HCT116 (cell line): ENCODE results near the gene UBTF. TPM values are rescaled to one million over a fixed set of nuclear protein-coding genes. Genes with fewer than 3 reads are reported as not detected.

Experiments used
- ATAC-seq: fragments of 200-7000 bp; cut with Tn5 transposase; 2 replicates; pipeline ENCODE4 v1.9.1; 2020; ENCODE audit warnings: mild to moderate bottlenecking, moderate library complexity
- BruUV-seq: library from RNA; stranded (reverse); fragments of 400-500 nt; replicated peaks from 2 replicates; lab custom pipeline; 2021; lab: Mats Ljungman, UMichigan
- CTCF ChIA-PET: fragments of 300-600 bp; sonication (Branson Sonifier 250); formaldehyde crosslinking; loops from one replicate; lab custom pipeline; 2021; ENCODE audit warnings: antibody characterized with exemption; lab: Charles Lee
- POLR2A ChIA-PET: fragments of 300-600, 350-600 bp; sonication (Branson Sonifier 250); formaldehyde crosslinking; loops from one replicate; lab custom pipeline; 2021; ENCODE audit warnings: antibody characterized with exemption; lab: Charles Lee
- RAD21 ChIA-PET, 2 experiments: fragments of 300-600 bp; sonication (Branson Sonifier 250); formaldehyde crosslinking; loops; one replicate each; lab custom pipeline; 2023; ENCODE audit warnings: low total read pairs in 2 of 2; ENCODE audit not compliant: uncharacterized antibody in 2 of 2, unreplicated experiment in 2 of 2, low non-redundant PET in 1 of 2; lab: Charles Lee
- DNase-seq: peaks from one replicate; pipeline ENCODE4 v3.0.0-alpha.2; 2010; ENCODE audit warnings: low read depth, low spot score
- H2AFZ ChIP-seq: fragments of 200-600 bp; shearing (Covaris generic), sonication (generic); 2 replicates; pipeline ENCODE4 v1.6.1; 2017; ENCODE audit warnings: low read depth, mixed run types, mixed read lengths, antibody characterized with exemption, low read length; ENCODE audit not compliant: poor library complexity, severe bottlenecking
- H3K27ac ChIP-seq: 2 replicates; pipeline ENCODE4 v1.5.1; 2012; ENCODE audit warnings: low read depth, low read length
- H3K27me3 ChIP-seq: fragments of 200-600 bp; sonication (generic); 2 replicates; pipeline ENCODE4 v1.6.1; 2016; ENCODE audit warnings: mixed run types, low read length, mixed read lengths; ENCODE audit not compliant: insufficient read depth
- H3K36me3 ChIP-seq, 2 experiments: fragments of 200-500 bp in 1 of 2; fragments of 200-600 bp in 1 of 2; sonication (Bioruptor generic) in 1 of 2; sonication (generic) in 1 of 2; 2 replicates each; pipeline versions ENCODE4 v1.5.1 to v1.6.1; 2014 to 2016; ENCODE audit warnings: low read length in 2 of 2, inconsistent platforms in 1 of 2, mixed read lengths in 1 of 2, mixed run types in 1 of 2; ENCODE audit not compliant: insufficient read depth in 2 of 2, control insufficient read depth in 1 of 2
- H3K4me1 ChIP-seq, 2 experiments: fragments of 200-600 bp in 1 of 2; sonication (generic) in 1 of 2; 2 replicates each; pipeline versions ENCODE4 v1.5.1 to v1.6.1; 2012 to 2017; ENCODE audit warnings: low read length in 2 of 2, inconsistent platforms in 1 of 2, mild to moderate bottlenecking in 1 of 2, mixed read lengths in 1 of 2, mixed run types in 1 of 2, moderate library complexity in 1 of 2; ENCODE audit not compliant: insufficient read depth in 2 of 2, control insufficient read depth in 1 of 2
- H3K4me2 ChIP-seq: fragments of 200-600 bp; sonication (generic); 2 replicates; pipeline ENCODE4 v1.6.1; 2017; ENCODE audit warnings: mixed run types, low read length, mixed read lengths
- H3K4me3 ChIP-seq, 2 experiments: fragments of 200-600 bp in 1 of 2; sonication (generic) in 1 of 2; replicated peaks in 1 of 2; 2 replicates each; pipeline ENCODE4 v1.5.1; 2011 to 2016; ENCODE audit warnings: low read length in 2 of 2, control low read depth in 1 of 2, low read depth in 1 of 2, mild to moderate bottlenecking in 1 of 2, mixed read lengths in 1 of 2, mixed run types in 1 of 2
- H3K79me2 ChIP-seq: fragments of 200-600 bp; sonication (generic); 2 replicates; pipeline ENCODE4 v1.6.1; 2017; ENCODE audit warnings: mild to moderate bottlenecking, mixed run types, low read length, moderate library complexity, mixed read lengths; ENCODE audit not compliant: insufficient read depth
- H3K9ac ChIP-seq: fragments of 200-600 bp; sonication (generic); 2 replicates; pipeline ENCODE4 v1.6.1; 2016; ENCODE audit warnings: low read length, mixed read lengths
- H3K9me2 ChIP-seq: fragments of 200-600 bp; sonication (generic), shearing (Covaris generic); 2 replicates; pipeline ENCODE4 v1.6.1; 2017; ENCODE audit warnings: mixed run types, mild to moderate bottlenecking, moderate library complexity; ENCODE audit not compliant: insufficient read depth
- H3K9me3 ChIP-seq, 2 experiments: fragments of 200-500 bp in 1 of 2; fragments of 200-600 bp in 1 of 2; sonication (Bioruptor generic) in 1 of 2; sonication (generic) in 1 of 2; 2 replicates each; pipeline ENCODE4 v1.6.1; 2014 to 2017; ENCODE audit warnings: low read length in 2 of 2, mixed read lengths in 2 of 2, inconsistent platforms in 1 of 2, low read depth in 1 of 2, mild to moderate bottlenecking in 1 of 2, mixed run types in 1 of 2, moderate library complexity in 1 of 2; ENCODE audit not compliant: control insufficient read depth in 1 of 2, insufficient read depth in 1 of 2
- H4K20me1 ChIP-seq: fragments of 200-600 bp; sonication (generic), shearing (Covaris generic); 2 replicates; pipeline ENCODE4 v1.6.1; 2017; ENCODE audit warnings: mixed run types, mild to moderate bottlenecking, moderate library complexity; ENCODE audit not compliant: insufficient read depth
- EGR1 ChIP-seq: IDR thresholded peaks from 2 replicates; pipeline ENCODE4 v1.6.1; 2012; ENCODE audit warnings: low read depth
- ELF1 ChIP-seq: IDR thresholded peaks from 2 replicates; pipeline ENCODE4 v1.6.1; 2012; ENCODE audit warnings: low read depth, borderline replicate concordance
- EZH2 ChIP-seq: fragments of 200-600 bp; sonication (generic); IDR thresholded peaks from 2 replicates; pipeline ENCODE4 v1.6.1; 2017; ENCODE audit warnings: antibody characterized with exemption, mixed run types
- FOSL1 ChIP-seq: IDR thresholded peaks from 2 replicates; pipeline ENCODE4 v1.6.1; 2012; ENCODE audit warnings: low read depth
- JUND ChIP-seq: IDR thresholded peaks from 2 replicates; pipeline ENCODE4 v1.6.1; 2012
- POLR2AphosphoS5 ChIP-seq: IDR thresholded peaks from 2 replicates; pipeline ENCODE4 v1.6.1; 2011; ENCODE audit warnings: mild to moderate bottlenecking, low read depth, low read length, moderate library complexity
- RAD21 ChIP-seq: IDR thresholded peaks from 2 replicates; pipeline ENCODE4 v1.6.1; 2012; ENCODE audit warnings: low read depth, mild to moderate bottlenecking
- SIN3A ChIP-seq: IDR thresholded peaks from 2 replicates; pipeline ENCODE4 v1.6.1; 2012; ENCODE audit warnings: low read depth
- SP1 ChIP-seq: IDR thresholded peaks from 2 replicates; pipeline ENCODE4 v1.6.1; 2012; ENCODE audit warnings: low read depth
- SRF ChIP-seq: IDR thresholded peaks from 2 replicates; pipeline ENCODE4 v1.6.1; 2012; ENCODE audit warnings: low read depth
- TCF7L2 ChIP-seq: IDR thresholded peaks from 2 replicates; pipeline ENCODE4 v1.7.0; 2011; ENCODE audit warnings: borderline replicate concordance, inconsistent platforms; ENCODE audit not compliant: insufficient read depth, insufficient read length; ENCODE audit errors: extremely low read depth
- intact Hi-C: fragments of 100-400 bp; cut with micrococcal nuclease; formaldehyde crosslinking; loops from 2 replicates; pipeline ENCODE4 v1.10.0; 2022
- total RNA-seq: library from RNA; stranded (reverse); gene quantifications from one replicate; pipeline ENCODE4 v1.2.1, GENCODE V29; 2021; ENCODE audit not compliant: unreplicated experiment
- TF ChIP-seq, protein P1 (sequence below): IDR thresholded peaks from 2 replicates; pipeline ENCODE4 v1.6.1; 2012
- TF ChIP-seq, protein P2 (sequence below): IDR thresholded peaks from 2 replicates; pipeline ENCODE4 v1.6.1; 2012; ENCODE audit warnings: low read depth

The UBTF gene
- total RNA-seq, 1 experiment from 2014 or later: 84.3 TPM

DNA sequence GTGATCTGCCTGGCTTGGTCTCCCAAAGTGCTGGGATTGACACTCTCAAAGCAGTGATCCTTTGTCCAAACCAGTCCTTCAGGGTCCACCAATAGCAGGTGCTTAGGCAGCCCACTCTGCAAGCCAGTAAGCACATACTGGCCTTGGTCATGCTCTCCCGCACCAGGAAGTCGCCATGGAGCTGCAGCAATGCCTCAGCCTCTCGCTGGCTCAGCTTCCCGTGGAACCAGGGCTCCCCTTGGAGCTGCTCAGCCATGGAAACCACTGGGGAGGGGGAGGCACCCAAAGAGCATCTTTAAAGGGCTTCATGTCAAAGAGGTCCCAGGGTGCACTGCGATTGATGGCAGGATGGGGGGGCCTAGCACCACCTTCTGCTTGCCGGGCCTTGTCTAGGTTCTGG, 9.6 kb upstream of the UBTF start:
- no peak overlapping the region for H3K4me3 ChIP-seq
- no peaks in the 10 kb centered on the region for H3K9me3 ChIP-seq
- no TSS peak for BruUV-seq
- ATAC-seq (no peak), DNase-seq (no peak)
- no peak overlapping the region for H3K4me2 ChIP-seq
- no peaks in the 10 kb centered on the region for H3K27me3 ChIP-seq
- no peaks in the 10 kb centered on the region for H3K79me2 ChIP-seq
- no peak overlapping the region for H3K27ac ChIP-seq
- ChIA-PET RAD21 (no interaction called here), CTCF (no interaction called here), POLR2A (no interaction called here)
- H4K20me1 ChIP-seq: no peaks in the 10 kb centered on the region
- H3K9me2 ChIP-seq: no peaks in the 10 kb centered on the region
- no peaks in the 10 kb centered on the region for H3K36me3 ChIP-seq
- TF ChIP-seq EZH2: no peak
- TF ChIP-seq POLR2AphosphoS5: no peak
- no peak for TF ChIP-seq FOSL1
- TF ChIP-seq JUND: no peak
- TF ChIP-seq, protein P1, sequence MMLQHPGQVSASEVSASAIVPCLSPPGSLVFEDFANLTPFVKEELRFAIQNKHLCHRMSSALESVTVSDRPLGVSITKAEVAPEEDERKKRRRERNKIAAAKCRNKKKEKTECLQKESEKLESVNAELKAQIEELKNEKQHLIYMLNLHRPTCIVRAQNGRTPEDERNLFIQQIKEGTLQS: no peak
- no peak for TF ChIP-seq ELF1
- no peak for TF ChIP-seq EGR1
- no peak for TF ChIP-seq SIN3A
- TF ChIP-seq RAD21: no peak
- no peak for TF ChIP-seq TCF7L2
- TF ChIP-seq SRF: no peak
- no peak overlapping the region for H2AFZ ChIP-seq
- no peak overlapping the region for H3K9ac ChIP-seq
- H3K4me1 ChIP-seq: peaks cover under 1 to 7% of the 10 kb centered on the region in 2 experiments
- intact Hi-C loops: no loop called here

DNA sequence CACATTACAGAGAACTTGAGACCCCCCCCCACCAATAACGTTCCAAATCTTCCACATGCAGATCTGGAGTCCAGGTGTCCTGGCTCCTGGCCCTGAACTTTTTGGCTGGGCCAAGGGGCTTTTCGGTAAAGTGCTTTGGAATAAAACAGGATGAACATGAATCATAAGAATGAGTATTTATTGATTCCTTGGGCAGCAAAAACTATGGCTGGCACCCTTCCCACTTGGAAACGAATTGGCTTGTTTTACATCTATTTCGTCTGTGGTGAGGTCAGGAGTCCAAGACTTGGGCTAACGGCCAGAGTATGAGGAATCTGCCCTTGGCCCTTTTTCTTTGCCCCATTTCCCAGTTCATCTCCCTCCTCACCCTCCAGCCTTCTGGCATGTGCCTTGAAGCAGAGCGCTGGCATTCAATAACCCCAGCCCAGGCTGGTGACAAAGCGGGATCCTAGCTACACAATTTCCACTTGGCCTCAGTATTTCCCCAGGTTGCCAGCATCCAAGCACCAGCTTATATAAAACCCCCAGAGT, 4.1 kb upstream of the UBTF start:
- H3K36me3 ChIP-seq: no peaks in the 10 kb centered on the region
- H4K20me1 ChIP-seq: no peaks in the 10 kb centered on the region
- H3K9me3 ChIP-seq: no peaks in the 10 kb centered on the region
- ChIA-PET RAD21 (no interaction called here), POLR2A (interaction anchor here (1.0 kb wide), 1 partner anchor 103 kb away, joined by 4 read pairs; no protein-coding TSS in a partner anchor), CTCF (interaction anchor here (1.1 to 1.3 kb wide), 2 partner anchors 13 to 107 kb away, joined by 3 to 4 read pairs; no protein-coding TSS in a partner anchor)
- DNase-seq: no peak
- no peak overlapping the region for H2AFZ ChIP-seq
- BruUV-seq: TSS peak; percentile 41
- peak overlapping the region; percentile 100; the same call in 1 of the 2 replicates for H3K27ac ChIP-seq
- H3K9ac ChIP-seq: no peak overlapping the region
- TF ChIP-seq SP1: peak; percentile 34; the same call in 1 of the 2 replicates
- TF ChIP-seq, protein P2, sequence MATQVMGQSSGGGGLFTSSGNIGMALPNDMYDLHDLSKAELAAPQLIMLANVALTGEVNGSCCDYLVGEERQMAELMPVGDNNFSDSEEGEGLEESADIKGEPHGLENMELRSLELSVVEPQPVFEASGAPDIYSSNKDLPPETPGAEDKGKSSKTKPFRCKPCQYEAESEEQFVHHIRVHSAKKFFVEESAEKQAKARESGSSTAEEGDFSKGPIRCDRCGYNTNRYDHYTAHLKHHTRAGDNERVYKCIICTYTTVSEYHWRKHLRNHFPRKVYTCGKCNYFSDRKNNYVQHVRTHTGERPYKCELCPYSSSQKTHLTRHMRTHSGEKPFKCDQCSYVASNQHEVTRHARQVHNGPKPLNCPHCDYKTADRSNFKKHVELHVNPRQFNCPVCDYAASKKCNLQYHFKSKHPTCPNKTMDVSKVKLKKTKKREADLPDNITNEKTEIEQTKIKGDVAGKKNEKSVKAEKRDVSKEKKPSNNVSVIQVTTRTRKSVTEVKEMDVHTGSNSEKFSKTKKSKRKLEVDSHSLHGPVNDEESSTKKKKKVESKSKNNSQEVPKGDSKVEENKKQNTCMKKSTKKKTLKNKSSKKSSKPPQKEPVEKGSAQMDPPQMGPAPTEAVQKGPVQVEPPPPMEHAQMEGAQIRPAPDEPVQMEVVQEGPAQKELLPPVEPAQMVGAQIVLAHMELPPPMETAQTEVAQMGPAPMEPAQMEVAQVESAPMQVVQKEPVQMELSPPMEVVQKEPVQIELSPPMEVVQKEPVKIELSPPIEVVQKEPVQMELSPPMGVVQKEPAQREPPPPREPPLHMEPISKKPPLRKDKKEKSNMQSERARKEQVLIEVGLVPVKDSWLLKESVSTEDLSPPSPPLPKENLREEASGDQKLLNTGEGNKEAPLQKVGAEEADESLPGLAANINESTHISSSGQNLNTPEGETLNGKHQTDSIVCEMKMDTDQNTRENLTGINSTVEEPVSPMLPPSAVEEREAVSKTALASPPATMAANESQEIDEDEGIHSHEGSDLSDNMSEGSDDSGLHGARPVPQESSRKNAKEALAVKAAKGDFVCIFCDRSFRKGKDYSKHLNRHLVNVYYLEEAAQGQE: no peak
- no peak overlapping the region for H3K4me3 ChIP-seq
- no peaks in the 10 kb centered on the region for H3K27me3 ChIP-seq
- intact Hi-C loops: no loop called here
- no peaks in the 10 kb centered on the region for H3K9me2 ChIP-seq
- H3K79me2 ChIP-seq: peaks cover 7% of the 10 kb centered on the region
- peaks cover 22 to 29% of the 10 kb centered on the region in 2 experiments for H3K4me1 ChIP-seq
- no peak for ATAC-seq
- H3K4me2 ChIP-seq: peak overlapping the region; percentile 90
